Stomach (tissue), 9 donors: ENCODE data around the gene MCC. TPM values are rescaled to one million over a fixed set of nuclear protein-coding genes. Genes with fewer than 3 reads are reported as not detected.

Source experiments
- DNase-seq, 2 donors: peaks; one replicate each; pipeline versions ENCODE4 v3.0.0 to v3.0.0-alpha.2; 2013 to 2019
- H3K27ac ChIP-seq, 5 donors: fragments of 200-600 bp in 4 of 5; sonication (generic) in 4 of 5; one replicate each; pipeline ENCODE4 v1.5.1; 2013 to 2019; ENCODE audit warnings: mild to moderate bottlenecking in 1 of 5, moderate library complexity in 1 of 5
- H3K27me3 ChIP-seq, 3 donors: fragments of 200-600 bp; sonication (generic); one replicate each; pipeline ENCODE4 v1.5.1; 2017 to 2019; ENCODE audit warnings: mixed run types in 1 of 3
- H3K36me3 ChIP-seq, 4 donors: fragments of 200-600 bp; sonication (generic); 1 replicate in 3 of 4; 2 replicates in 1 of 4; pipeline ENCODE4 v1.5.1; 2016 to 2019
- H3K4me1 ChIP-seq, 4 donors: fragments of 200-600 bp; sonication (generic); one replicate each; pipeline ENCODE4 v1.5.1; 2016 to 2019
- H3K4me3 ChIP-seq, 4 donors: fragments of 200-600 bp; sonication (generic) in 3 of 4; one replicate each; pipeline ENCODE4 v1.5.1; 2016 to 2019; ENCODE audit warnings: mild to moderate bottlenecking in 1 of 4
- H3K9me3 ChIP-seq, 4 donors: fragments of 200-600 bp; sonication (generic); one replicate each; pipeline ENCODE4 v1.5.1; 2016 to 2019
- EP300 ChIP-seq: sonication (generic); formaldehyde crosslinking; IDR thresholded peaks from one replicate; pipeline ENCODE4 v1.6.1; 2017; ENCODE audit warnings: antibody characterized with exemption
- POLR2A ChIP-seq, 4 donors: fragments of 450-650 bp; IDR thresholded peaks; one replicate each; pipeline ENCODE4 v1.6.1; 2016; ENCODE audit warnings: antibody characterized with exemption in 4 of 4, control low read depth in 2 of 4, mild to moderate bottlenecking in 1 of 4, moderate library complexity in 1 of 4
- POLR2AphosphoS5 ChIP-seq, 3 donors: sonication (generic); formaldehyde crosslinking; IDR thresholded peaks; one replicate each; pipeline ENCODE4 v1.6.1; 2016; ENCODE audit warnings: antibody characterized with exemption in 3 of 3
- WGBS, 5 donors: extraction: QIAGEN DNeasy Blood & Tissue Kit in 3 of 5; methylation state at CpG; one replicate each; pipeline versions ENCODE4 v1.1.5 to v1.1.7; 2013 to 2018; 5-methylcytosine and 5-hydroxymethylcytosine counted together
- intact Hi-C: fragments of 100-400 bp; cut with DNase I; formaldehyde crosslinking; loops from one replicate; pipeline ENCODE4 v1.15.1; 2023; ENCODE audit warnings: low total_unique reads
- polyA plus RNA-seq, 3 donors: library from polyadenylated mRNA; stranded (reverse); fragments of 200-250 nt; gene quantifications; one replicate each; pipeline ENCODE4 v1.2.3, GENCODE V29; 2013
- total RNA-seq, 5 donors: library from RNA; depleted of rRNA; stranded (reverse); fragments of >200 nt; gene quantifications; one replicate each; pipeline versions ENCODE4 v1.1.0 to v1.2.3, GENCODE V29; 2014 to 2016
- TF ChIP-seq, protein P1 (sequence below), 7 experiments: fragments of 450-650 bp in 4 of 7; fragments of 200-600 bp in 3 of 7; sonication (generic) in 3 of 7; IDR thresholded peaks; one replicate each; pipeline ENCODE4 v1.5.1; 2016 to 2019; ENCODE audit warnings: antibody characterized with exemption in 7 of 7, control low read depth in 2 of 7, mild to moderate bottlenecking in 1 of 7
- donor health status: healthy with polysubstance abuse.
- donor health status: Bipolar disorder and iron deficiency.
- donor health status: healthy.

The MCC gene
- total and polyA plus RNA-seq, 8 donors = 3.8 to 35.1 (median 8.9) TPM

DNA sequence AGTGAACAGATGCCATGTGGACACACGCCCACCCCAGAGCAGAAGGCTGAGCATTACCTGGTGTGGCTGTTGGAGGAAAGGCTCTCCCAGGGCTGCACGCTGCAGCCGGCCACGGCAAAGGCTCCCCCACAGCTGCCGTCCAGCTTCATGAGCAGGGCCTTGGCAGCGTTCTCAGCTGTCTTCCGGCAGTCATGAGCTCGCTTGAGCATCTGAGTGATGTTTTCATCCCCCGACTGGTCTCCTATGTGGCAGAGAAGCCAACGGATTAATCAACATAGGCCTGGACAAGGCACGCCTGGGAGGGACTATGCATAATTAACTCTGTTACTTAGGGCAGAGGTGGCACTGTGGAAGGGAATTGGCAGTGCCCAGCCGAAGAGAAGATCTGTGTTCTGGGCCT lies 424.3 kb downstream of the MCC start:
- no peak for DNase-seq
- Histone ChIP-seq H3K27me3 (no peaks in the 10 kb centered on the region), H3K9me3 (no peaks in the 10 kb centered on the region), H3K27ac (no peak overlapping the region), H3K4me3 (no peak overlapping the region), H3K4me1 (peaks cover 0 to 10% (median 0%) of the 10 kb centered on the region in 4 donors), H3K36me3 (peaks cover 7 to 48% (median 23%) of the 10 kb centered on the region in 4 donors)
- WGBS, 5 donors = 79 to 94% (median 83%) methylated on average over 5 to 12 of the region's 12 CpGs
- intact Hi-C loops = no loop called here
- no peak for TF ChIP-seq POLR2AphosphoS5 (IDR thresholded peaks at IDR 0.05)
- TF ChIP-seq, protein P1, sequence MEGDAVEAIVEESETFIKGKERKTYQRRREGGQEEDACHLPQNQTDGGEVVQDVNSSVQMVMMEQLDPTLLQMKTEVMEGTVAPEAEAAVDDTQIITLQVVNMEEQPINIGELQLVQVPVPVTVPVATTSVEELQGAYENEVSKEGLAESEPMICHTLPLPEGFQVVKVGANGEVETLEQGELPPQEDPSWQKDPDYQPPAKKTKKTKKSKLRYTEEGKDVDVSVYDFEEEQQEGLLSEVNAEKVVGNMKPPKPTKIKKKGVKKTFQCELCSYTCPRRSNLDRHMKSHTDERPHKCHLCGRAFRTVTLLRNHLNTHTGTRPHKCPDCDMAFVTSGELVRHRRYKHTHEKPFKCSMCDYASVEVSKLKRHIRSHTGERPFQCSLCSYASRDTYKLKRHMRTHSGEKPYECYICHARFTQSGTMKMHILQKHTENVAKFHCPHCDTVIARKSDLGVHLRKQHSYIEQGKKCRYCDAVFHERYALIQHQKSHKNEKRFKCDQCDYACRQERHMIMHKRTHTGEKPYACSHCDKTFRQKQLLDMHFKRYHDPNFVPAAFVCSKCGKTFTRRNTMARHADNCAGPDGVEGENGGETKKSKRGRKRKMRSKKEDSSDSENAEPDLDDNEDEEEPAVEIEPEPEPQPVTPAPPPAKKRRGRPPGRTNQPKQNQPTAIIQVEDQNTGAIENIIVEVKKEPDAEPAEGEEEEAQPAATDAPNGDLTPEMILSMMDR (IDR thresholded peaks at IDR 0.05) = no peak
- no peak for TF ChIP-seq POLR2A (IDR thresholded peaks at IDR 0.05)
- no peak for TF ChIP-seq EP300

DNA sequence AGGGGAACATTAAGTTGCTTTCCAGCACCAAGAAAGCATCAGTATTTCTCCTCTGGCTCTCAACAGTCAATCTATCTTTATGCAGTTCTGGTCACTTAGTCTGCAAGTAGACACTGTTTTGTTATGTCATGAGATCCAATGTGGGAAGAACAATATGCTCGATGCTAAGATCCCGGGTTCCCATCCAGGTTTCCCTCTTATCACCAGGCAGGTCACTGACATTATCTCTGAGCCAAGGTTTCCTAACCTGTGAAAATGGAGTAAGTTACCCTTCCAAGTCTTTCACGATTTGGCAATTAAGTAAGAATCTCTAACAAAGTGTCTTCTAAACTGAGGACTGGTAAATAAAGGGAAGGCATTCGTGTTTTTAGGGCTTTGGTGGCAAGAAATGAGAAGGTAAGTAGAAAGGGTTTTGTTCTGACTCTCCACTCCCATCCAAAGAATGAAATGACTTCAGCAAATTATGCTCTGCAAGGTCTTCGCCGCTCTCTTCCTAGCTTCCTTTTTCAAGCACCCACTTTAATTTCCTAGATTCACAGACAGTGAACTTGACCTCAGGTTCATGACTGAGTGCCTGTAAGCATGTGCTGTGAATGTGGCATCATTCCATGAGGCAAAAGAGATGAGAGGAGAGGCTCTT lies 425.3 kb downstream of the MCC start:
- WGBS, 5 donors = 83 to 88% (median 85%) methylated on average over 6 of the region's 6 CpGs
- no peak overlapping the region for H3K27ac ChIP-seq
- no peak for DNase-seq
- H3K9me3 ChIP-seq = no peaks in the 10 kb centered on the region
- no peak for TF ChIP-seq POLR2AphosphoS5 (IDR thresholded peaks at IDR 0.05)
- no peak for TF ChIP-seq POLR2A (IDR thresholded peaks at IDR 0.05)
- TF ChIP-seq EP300 = no peak
- TF ChIP-seq, protein P1 (IDR thresholded peaks at IDR 0.05) = no peak
- peaks cover 0 to 10% (median 0%) of the 10 kb centered on the region in 4 donors for H3K4me1 ChIP-seq
- no peak overlapping the region for H3K4me3 ChIP-seq
- no peaks in the 10 kb centered on the region for H3K27me3 ChIP-seq
- H3K36me3 ChIP-seq = peaks cover 7 to 43% (median 23%) of the 10 kb centered on the region in 4 donors
- intact Hi-C loops = no loop called here

DNA sequence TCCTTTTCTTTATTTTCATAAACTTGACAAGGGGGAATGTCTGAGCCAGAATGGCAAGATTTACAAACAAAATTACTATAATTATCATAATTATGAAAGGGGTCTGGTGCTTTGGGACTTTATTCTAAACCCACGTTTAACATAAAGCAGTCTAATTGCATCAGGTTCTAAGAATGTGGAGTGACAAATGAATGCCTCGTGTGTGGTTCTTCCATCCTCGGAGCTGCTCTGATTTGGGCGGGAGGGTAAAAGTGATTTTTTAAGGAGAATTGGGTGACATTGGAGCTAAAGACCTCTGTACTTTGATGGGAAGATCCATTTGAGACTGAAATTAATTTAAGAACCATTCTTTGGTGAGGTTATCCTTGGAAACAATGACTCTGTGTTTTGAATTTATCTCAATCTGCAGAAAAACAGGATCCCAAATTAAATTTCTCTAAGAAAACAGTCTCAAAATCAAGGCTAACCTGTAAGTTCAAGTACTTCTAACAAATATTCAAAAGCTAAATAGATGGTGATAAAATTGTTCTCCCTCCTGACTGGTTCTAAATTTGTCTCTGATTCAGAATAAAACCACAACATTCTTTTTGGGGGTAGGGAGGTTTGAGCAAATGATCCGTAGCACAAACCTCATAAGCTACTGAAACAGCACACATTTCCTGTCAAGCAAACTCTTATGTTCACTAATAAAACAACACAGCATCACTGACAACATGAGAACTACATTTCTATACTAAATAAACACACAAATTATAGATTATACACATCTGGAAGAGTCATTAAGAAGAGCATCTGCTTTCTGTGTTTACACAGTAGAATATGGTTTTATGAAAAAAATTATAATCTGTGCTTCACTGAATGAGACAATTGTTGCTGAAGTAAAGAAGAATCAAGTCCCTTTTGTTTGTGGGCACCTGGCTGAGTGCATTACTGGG lies 426.1 kb downstream of the MCC start:
- no peak for DNase-seq
- intact Hi-C loops = no loop called here

DNA sequence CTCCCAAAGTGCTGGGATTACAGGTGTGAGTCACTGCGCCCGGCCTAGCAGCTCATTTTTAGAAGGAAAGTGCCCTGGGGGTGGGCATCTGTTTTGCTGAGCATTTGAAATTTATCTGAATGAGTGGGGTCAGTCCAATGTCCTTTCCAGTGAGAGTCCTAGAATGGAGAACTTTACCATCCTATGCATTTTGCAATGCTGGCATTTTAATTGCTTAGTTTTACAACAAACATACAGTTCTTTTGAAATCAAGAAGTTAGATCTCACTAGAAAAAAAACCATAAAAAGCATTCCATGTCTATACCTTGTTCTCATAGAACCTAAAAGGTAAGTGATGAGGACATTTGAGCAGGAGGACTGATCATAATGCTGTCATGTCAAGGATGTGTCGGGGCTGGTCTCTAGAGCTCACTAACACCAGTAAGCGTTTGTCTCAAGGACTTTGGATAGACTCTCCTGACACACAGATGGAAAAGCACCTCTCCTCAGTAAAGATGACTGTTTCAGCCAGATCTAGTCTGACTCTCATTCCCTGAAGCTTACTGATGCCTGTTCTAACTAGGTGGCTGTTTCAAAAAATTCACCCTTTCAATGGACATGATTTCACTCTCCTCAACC lies 427.7 kb downstream of the MCC start:
- TF ChIP-seq, protein P1 (IDR thresholded peaks at IDR 0.05) = no peak
- TF ChIP-seq POLR2AphosphoS5 (IDR thresholded peaks at IDR 0.05) (no peak), POLR2A (IDR thresholded peaks at IDR 0.05) (no peak), EP300 (no peak)
- H3K36me3 ChIP-seq = peaks cover 7 to 27% (median 16%) of the 10 kb centered on the region in 4 donors
- WGBS, 5 donors = 88 to 97% (median 93%) methylated on average over 4 of the region's 4 CpGs
- no peak for DNase-seq
- H3K4me1 ChIP-seq = peaks cover 0 to 10% (median 0%) of the 10 kb centered on the region in 4 donors
- intact Hi-C loops = no loop called here
- no peaks in the 10 kb centered on the region for H3K9me3 ChIP-seq
- no peak overlapping the region for H3K27ac ChIP-seq
- no peaks in the 10 kb centered on the region for H3K27me3 ChIP-seq
- H3K4me3 ChIP-seq = no peak overlapping the region

More for the DNA sequence above, 426.1 kb downstream of the MCC start:
- H3K36me3 ChIP-seq = peaks cover 7 to 35% (median 19%) of the 10 kb centered on the region in 4 donors
- peaks cover 0 to 10% (median 0%) of the 10 kb centered on the region in 4 donors for H3K4me1 ChIP-seq
- WGBS, 5 donors = 67 to 77% (median 74%) methylated on average over 5 of the region's 5 CpGs
- H3K4me3 ChIP-seq = no peak overlapping the region
- H3K27me3 ChIP-seq = no peaks in the 10 kb centered on the region
- no peak overlapping the region for H3K27ac ChIP-seq
- no peak for TF ChIP-seq POLR2AphosphoS5 (IDR thresholded peaks at IDR 0.05)
- H3K9me3 ChIP-seq = no peaks in the 10 kb centered on the region
